GM21367 (cell line): ENCODE data around the gene ENTR1.

ENCODE experiments used
- ATAC-seq: cut with Tn5 transposase; IDR thresholded peaks from one replicate; pipeline ENCODE4 v1.9.1; 2021; ENCODE audit not compliant: unreplicated experiment

The ENTR1 gene

DNA sequence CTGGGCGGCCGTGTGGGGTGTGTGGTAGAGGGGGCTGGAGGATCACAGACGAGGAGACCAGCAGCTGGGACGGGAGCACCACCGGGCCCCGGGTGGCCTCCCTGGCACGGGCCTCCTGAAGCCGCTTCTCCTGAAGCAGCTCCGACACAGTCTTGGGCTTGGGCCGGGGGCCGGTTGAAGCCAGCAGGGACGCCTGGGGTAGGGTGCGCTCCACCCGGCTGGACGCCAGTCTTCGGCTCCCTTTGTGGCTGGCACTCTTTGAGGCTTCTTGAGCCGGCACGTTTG lies 31.5 kb downstream of the ENTR1 start:
- no peak for ATAC-seq

DNA sequence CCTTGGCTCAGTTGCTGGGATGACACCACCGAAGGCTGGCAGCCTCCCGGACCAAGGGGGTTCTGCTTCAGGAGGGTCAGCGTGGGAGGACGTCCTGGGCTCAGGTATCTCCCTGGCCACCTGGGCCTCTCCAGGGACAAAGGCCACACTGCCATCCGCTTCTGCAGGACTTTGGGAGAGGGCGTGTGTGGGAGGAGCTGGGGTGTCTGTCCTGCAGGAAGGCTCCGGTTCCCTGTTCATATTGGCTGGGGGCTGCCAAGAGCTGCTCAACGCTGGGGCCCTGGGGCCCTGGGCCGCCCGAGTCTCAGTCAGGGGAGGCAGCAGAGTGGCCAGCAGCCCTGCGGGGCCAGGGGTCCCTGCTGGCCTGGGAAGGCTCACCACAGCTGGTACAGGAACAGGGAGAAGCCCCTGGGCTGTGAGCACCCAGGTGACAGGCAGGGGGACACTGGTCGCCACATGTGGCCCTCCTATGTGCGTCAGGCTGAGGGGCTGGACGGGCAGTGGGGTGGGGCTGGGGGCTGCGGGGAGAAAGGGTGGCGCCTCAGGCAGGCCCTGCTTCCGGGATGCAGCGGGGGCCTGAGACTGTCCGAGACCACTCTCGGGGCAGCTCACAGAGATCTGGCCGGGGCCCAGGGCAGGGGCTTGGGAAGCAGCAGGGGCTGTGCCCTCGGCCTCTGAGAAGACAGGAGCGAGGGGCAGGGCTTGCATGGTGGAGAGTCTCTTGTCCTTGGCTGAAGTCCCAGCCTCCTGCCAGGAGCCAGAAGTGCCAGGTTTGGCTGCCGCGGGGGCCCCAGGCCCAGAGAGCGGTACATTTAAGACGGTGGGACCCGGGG lies 32.0 kb downstream of the ENTR1 start:
- no peak for ATAC-seq

DNA sequence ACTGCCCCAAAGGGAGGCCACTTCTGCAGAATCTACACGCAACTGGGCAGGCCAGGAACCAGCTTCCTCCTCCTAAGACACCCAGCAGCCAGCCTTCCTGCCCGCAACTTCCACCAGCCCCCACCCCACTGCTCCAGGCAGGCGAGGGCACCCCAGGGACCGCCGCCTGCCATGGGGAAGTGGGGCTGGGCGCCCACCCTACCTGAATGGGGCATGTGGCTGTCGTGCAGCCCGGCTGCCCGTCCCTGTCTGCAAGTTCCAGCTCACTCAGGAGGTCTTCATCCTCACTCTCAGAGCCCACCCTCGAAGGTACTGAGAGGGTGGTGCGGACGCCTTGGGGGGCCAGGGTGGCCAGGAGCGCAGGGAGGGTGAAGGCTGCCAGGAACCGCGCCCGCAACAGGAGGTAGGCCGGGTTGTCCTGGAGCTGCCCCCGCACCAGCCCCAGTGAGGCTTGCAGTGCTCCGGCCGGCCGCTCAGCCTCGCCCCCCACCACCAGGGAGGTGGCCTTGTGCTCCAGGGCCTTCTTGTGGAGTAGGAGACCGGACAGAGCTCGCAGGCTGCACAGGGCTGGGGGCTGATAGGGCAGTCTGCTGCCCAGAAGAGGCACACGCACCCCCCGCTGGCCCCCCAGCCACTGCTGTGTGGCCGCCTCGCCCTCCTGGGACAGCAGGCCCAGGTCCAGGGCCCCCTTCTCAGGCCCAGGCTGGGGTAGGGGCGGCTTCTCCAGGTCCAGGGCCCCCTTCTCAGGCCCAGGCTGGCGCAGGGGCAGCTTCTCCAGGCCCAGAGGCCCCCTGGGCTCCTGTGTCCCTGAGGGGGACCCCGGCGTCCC lies 32.9 kb downstream of the ENTR1 start:
- no peak for ATAC-seq

DNA sequence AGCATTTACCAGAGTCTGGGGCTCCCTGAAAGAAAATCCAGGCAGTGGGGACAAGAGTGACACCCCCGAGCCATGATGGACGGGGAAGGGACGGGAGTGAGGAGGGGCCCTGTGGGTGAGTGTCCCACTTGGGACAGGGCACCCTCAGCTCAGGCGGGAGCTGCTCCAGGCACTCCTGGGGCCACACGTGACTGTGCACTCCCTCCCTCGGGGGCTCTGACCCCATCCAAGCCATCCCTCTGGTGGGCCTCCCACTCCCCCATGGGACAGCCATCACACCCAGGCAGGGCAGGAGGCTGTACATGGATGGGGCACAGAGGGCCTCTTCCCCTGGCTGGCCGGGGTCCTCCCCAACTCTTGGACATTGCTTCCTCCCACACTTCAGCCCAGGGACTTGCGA lies 34.0 kb downstream of the ENTR1 start:
- ATAC-seq: no peak

DNA sequence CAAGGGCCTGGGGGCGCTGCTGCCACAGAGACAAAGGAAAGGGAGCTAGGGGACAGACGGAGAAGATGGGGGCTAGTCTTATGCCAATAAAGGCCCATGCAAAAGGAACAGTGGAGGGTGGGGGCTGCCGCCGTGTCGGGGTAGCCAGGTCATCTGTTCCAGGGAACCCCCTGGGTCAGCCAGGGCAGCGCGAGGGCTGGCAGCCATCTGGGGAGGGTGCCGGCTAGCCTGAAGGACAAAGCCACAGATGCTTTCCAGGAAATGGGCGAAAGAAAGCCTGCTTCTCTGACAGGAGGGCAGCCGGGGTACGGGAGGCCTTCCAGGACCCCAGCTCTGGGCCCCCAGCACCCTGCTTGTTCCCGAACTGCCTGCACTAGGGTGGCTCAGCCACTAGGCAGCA lies 35.3 kb downstream of the ENTR1 start:
- ATAC-seq: no peak

DNA sequence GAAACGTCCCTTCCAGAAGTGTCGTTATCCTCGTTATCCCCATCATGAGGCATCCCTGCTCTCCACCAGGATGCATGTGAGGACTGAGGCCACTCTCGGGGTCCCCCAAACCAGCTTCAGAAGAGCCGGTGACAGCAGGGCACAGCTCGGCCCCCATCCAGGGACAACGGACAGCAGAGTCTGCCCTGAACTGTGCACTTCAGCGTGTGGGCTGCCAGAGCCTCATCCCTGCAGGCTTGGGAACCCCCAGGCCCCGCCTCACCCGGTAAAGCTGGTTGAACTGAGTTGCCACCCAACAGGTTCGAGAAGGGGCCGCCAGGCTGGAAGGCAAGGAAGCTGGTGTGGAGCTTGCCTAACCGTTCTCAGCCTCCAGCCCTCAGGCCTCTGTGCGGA lies 36.2 kb downstream of the ENTR1 start:
- no peak for ATAC-seq

DNA sequence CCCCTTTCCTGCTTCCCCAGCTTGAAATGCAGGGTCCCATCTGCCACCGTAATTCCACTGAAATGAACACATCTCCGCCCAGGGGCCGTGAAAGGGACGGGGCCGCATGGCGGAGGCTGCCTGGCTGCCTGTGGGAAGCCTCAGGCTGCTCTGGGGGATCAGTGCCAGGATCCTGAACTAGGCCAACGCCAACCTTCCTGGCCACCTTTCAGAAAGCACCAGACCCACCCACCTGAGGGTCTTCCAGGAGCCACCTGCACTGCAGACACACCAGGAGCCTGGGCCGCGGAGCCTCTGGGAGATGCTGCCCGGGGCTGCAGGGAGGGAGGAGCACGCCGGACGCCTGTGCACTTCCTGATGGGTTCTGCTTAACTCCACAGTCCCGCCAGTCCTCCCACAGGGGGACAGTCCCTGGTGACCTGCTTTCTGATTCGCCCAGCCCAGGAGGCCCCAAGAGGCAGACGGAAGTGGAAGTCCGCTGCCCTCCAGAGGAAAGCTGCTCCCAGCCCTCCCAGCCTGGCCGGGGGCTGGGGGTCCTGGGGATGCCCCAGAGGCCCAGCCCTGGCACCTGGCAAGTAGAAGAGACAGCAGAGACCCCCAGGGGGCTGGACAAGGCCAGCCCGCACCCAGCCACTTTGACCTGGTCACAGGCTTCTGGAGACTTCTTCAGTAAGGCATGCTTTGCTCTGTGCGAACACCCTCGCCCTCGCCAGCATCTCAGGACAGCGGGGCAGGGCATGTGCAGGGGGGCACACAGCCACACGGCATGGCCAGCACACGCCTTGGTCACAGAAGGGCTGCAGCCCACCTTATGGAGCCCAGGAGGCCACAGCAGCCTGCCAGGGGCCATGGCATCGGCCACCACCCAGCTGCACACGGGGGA lies 36.9 kb downstream of the ENTR1 start, which contains the start of gene CARD9:
TSS of gene CARD9 (minus strand) at position 370 of the 883 bp plus-strand sequence. CDS start 1,591 bp downstream, outside the sequence.
- no peak for ATAC-seq

DNA sequence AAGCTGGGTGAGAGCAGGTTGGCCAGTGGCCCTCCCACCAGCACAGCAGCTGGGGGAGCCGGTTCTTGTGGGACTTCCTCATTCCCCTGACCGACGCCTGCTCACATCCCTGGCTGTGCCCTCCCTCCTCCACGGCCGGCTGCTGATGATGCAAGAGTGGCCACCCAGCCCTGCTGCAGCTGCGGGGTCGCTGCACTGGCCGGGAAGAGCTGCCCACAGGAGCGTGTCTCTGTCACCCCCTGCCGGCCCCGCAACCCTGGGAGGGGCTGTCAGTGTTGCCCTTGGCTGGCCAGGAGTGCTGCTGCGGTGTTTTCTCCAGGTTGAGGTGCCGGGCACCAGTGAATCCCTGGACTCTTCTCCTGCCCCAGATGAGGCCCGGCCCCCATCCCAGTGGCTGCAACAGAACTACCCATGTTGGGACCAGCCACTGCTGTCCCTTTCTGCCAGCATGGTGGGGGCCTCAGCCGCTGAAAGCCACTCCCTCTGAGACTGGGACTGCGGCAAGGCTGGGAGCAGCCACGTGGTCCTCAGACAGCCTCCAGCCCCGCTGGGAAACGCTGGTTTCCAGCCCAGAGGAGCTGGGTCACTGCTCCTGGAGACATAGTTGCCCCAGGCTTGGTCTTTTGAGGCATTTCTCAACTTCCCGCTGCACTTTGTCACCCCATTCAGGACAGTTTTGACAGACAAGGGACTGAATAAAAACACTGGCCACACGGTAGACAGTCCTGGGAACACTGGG lies 37.7 kb downstream of the ENTR1 start:
- ATAC-seq: no peak

DNA sequence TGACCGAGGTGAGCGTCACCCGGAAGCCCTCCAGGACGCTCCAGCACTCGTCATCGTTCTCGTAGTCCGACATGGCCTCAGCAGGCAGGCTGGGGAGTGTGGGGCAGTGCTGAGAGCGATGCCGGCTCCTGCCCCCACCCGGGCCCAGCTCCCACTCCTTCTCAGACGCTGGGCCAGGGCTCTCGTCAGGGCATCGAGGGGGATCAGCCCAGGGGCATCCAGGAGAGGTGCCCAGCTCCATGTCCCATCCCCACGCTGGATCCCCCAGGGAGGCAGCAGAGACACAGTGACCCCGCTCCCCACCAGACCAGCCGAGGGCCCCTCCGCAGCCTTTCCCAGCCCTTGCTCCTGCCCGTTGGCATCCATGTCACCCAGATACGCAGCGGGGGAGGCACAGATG lies 38.4 kb downstream of the ENTR1 start:
- ATAC-seq: no peak

DNA sequence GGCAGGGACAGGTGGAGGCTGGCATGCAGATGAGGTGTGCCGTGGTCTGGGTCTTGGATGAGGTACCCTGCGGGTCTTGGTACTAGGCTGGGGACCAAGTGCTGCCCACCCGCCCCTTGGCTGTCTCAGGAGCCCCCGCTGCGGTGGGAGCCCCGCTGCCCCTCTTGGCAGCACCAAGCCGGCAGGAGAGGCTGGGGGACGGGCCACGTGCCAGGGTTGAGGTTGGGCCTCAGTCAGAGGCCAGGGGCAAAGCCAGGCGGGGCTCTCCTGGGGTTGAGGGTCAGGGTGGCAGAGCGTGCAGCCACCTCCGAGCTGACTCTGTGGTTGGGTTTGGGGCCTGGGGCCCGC lies 38.9 kb downstream of the ENTR1 start:
- no peak for ATAC-seq

DNA sequence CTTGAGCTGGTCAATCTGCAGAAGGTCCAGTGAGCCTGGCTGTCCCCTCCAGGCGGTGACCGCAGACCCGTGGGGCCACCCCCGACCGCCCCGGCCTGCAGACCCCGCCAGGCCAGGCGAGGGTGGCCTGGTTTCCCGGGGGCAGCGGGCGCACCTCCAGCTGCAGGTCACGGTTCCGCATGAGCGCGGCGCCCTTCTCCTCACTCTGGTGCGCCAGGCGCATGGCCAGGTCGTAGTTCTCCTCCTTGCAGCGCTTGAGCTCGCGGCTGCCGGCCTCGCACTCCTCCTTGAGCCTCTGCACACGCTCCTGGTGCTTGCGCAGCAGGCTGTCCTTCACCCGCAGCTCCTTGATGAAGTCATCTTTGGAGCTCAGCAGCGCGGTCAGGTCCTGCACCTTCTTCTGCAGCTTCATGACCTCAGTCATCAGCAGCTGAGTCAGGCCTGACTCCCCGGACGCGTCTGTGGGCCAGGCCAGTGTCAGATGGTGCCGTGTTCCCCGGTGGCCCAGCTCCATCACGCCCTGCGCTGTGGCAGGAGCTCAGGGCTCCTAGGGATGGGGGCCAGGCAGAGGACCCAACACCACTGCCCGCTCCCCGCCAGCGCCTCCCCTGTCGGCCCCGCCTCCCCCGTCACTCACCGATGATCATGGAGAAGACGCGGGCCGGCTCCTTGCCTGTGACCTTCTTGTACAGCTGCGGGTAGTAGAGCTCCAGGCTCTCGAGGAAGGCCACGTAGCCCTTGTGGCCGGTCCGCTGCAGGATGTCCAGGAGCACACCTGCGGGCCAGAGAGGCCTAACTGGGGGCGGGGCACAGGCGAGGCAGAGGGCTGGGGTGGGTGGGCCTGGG lies 39.5 kb downstream of the ENTR1 start:
- no peak for ATAC-seq

DNA sequence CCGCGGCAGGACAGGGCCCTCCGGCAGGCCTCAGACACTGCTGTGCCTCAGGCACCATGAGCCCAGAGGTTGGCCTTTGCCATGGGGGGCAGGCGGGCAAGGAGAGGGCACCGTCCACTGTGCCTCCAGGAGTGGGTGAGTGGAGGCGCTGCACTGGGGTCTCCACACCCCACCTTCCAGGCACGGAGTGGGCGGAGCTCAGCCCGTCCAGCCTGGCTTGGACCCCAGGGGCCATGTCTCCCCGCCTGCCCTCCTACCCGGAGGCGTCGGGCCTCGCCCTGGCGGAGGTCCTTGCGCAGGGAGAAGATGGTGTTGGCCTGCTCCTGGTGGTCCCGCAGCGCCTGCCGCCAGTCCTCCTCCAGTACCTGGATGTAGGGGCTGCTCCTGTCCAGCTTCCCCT lies 40.4 kb downstream of the ENTR1 start:
- no peak for ATAC-seq

DNA sequence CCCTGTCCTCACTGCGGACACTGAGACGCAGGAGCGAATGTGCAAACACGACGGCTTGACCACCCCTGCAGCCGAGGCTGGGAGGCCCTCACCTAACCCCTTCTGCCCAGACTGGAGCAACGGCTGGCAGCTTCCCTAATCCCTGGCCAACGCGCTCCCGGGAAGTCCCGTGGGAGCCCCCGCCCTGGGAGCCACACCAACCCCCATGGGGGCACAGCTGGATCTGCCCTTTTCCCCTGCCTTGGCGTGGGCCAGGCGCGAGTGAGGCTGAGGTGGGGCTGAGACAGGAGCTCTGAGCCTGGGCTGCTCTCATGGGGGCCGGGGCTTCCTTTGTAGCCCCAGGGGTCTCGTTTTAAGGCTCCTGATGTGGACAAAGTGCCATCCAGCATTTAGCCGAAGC lies 42.2 kb downstream of the ENTR1 start:
- no peak for ATAC-seq

DNA sequence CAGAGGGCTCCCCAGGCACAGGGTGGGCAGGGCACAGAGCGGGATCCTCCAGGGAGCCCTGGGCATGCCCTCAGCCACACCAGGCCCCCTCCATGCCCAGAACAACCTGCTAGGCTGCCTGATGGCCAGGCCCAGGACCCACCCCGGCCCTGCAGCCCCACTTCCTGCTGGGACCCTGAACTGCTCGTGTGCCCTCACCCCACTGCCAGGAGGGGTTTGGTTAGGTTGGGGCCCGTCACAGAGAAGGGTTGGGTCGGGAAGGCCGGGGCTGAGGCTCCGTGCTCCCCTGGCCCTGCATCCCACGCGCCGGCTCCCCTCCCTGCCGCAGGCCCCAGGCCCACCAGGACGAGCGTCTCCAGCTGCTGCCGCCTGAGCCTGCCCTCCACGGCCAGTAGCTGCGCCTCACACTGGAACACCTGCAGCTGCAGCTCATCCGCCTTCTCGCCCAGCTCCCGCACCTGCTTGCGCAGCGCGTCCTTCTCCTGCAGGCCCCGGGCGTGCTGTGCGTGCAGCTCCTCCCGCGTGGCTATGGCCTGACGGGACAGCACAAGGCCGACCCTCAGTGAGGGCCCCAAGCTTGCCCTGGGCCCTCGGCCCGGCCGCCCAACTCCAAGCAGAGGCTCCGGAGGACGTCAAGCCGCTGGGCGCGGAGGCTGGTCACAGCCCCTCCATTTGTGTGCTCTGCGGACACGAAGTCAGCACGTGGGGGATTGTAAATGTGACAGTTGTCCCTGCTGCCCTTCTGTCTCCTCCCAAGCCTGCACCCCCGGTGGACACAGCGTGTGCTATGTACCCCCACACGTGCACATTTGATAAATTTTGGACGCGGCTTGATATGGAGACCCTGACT lies 42.9 kb downstream of the ENTR1 start:
- ATAC-seq: no peak

DNA sequence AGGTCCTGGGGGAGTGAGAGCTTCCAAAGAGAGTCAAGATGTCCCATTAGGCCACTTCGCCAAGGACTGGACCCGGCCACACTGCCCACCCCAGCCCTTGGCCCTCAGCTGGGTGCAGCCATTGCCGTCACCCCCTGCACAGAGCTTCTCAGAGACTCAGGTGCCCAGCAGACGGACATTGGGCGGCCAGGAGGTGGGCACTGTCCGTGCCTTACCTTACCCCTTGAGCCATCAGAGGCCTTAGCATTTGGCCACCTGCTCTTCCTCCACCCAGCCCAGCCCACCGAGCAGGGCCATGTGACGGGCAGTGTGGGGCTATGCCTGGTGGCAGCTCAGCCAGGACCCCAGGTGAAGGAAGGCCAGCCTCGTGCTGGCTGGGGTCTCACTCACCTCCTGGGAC lies 43.6 kb downstream of the ENTR1 start:
- no peak for ATAC-seq

DNA sequence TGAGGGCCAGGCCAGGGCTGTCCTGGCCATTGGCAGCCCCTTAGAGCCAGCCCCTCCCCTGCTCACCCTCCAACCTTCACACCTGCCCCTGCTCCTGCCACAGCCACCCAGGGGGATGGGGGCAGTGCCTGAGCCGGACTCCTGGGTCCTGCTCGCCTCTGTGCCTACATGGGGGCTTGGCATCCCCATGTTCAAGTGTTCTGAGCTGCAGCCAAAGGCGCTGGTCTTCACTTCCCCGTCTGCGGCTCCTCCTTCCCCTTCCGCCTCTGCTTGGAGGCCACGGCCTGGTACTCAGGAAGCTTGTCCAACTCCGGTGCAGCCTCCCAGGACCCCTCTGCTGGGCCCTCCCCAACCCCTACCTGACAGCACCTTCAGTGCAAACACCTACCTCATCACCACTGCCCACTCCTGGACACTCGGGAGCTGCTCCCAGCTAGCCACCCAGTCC lies 44.6 kb downstream of the ENTR1 start:
- no peak for ATAC-seq

DNA sequence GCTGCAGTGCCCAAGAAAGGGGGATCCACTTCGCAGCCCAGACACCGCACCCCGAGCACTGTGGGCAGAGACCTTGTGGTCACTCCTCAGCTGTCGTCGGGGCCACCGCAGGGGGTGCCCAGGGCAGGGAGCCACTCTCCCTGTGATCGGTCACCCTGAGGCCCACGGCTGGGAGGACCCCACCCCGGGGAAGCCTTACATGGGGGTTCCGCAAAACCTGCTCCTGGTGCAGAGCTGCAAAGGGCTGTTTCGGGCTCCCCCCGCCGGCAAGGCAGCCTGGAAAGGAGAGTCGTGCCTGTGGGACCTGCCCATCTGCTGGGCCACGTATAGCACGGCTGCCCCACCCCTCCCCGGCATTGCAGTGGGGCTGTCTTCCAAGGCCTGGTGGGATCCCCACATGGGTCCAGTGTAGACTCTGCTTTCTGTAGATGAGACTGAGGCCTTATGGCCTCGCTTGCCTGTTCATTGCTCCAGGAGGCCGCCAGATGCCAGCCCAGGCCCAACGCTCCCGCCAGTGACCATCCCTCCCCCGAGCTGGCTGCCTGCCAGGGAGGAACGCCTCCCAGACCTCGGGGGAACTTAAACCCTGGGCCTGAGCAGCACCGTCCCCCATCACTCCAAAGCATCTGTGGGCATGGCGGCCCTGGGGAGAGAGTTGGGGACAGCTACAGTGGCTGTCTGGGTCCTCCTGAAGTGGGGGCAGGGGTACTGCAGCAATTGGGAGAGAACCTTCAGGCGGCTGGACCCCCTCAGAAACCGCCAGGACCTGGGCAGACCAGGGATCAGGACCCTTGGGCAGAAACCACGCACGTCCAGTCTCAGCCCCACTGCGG lies 45.3 kb downstream of the ENTR1 start:
- no peak for ATAC-seq
